Tibial nerve (tissue), 4 donors: ENCODE data around the gene PPP1R15B. TPM values are rescaled to one million over a fixed set of nuclear protein-coding genes. Genes with fewer than 3 reads are reported as not detected.

Experiments
- DNase-seq, 2 donors: peaks; one replicate each; pipeline ENCODE4 v3.0.0-alpha.2; 2019; ENCODE audit warnings: low spot score in 2 of 2
- H3K27ac ChIP-seq, 4 donors: fragments of 200-600 bp; sonication (generic) in 3 of 4; one replicate each; pipeline ENCODE4 v1.5.1; 2017 to 2019; ENCODE audit warnings: mild to moderate bottlenecking in 1 of 4
- H3K27me3 ChIP-seq, 2 donors: fragments of 200-600 bp; sonication (generic) in 1 of 2; one replicate each; pipeline versions ENCODE4 v1.5.1 to v1.6.0; 2017 to 2019
- H3K36me3 ChIP-seq, 3 donors: fragments of 200-600 bp; sonication (generic); one replicate each; pipeline ENCODE4 v1.5.1; 2018 to 2019
- H3K4me1 ChIP-seq, 4 donors: fragments of 200-600 bp; sonication (generic) in 3 of 4; one replicate each; pipeline ENCODE4 v1.5.1; 2017 to 2019
- H3K4me3 ChIP-seq, 4 donors: fragments of 200-600 bp; sonication (generic) in 3 of 4; one replicate each; pipeline ENCODE4 v1.5.1; 2017 to 2019; ENCODE audit warnings: mild to moderate bottlenecking in 1 of 4, moderate library complexity in 1 of 4
- H3K9me3 ChIP-seq, 4 donors: fragments of 200-600 bp; sonication (generic) in 3 of 4; one replicate each; pipeline ENCODE4 v1.5.1; 2017 to 2019
- EP300 ChIP-seq, 2 donors: sonication (generic); formaldehyde crosslinking; IDR thresholded peaks; one replicate each; pipeline ENCODE4 v1.6.1; 2017; ENCODE audit warnings: antibody characterized with exemption in 2 of 2, mild to moderate bottlenecking in 1 of 2
- POLR2A ChIP-seq, 2 donors: fragments of 450-650 bp; IDR thresholded peaks; one replicate each; pipeline ENCODE4 v1.6.1; 2017; ENCODE audit warnings: antibody characterized with exemption in 2 of 2, mild to moderate bottlenecking in 2 of 2, moderate library complexity in 2 of 2
- WGBS, 2 donors: methylation state at CpG; one replicate each; pipeline ENCODE4 v1.1.5; 2018; 5-methylcytosine and 5-hydroxymethylcytosine counted together
- total RNA-seq, 4 donors: library from RNA; depleted of rRNA; stranded (reverse); fragments of >200 nt; gene quantifications; one replicate each; pipeline ENCODE4 v1.1.0, GENCODE V29; 2016
- TF ChIP-seq, protein P1 (sequence below), 5 experiments: fragments of 200-600 bp in 3 of 5; fragments of 450-650 bp in 2 of 5; sonication (generic) in 3 of 5; IDR thresholded peaks; one replicate each; pipeline ENCODE4 v1.5.1; 2016 to 2019; ENCODE audit warnings: antibody characterized with exemption in 5 of 5, mild to moderate bottlenecking in 3 of 5, moderate library complexity in 2 of 5

PPP1R15B gene
- total RNA-seq, 4 donors from 2014 or later: 42.9 to 59.9 (median 49.2) TPM

- H3K36me3 ChIP-seq: peaks cover 0 to 86% (median 3%) of the 10 kb centered on the region in 3 donors
- H3K9me3 ChIP-seq: no peaks in the 10 kb centered on the region
- WGBS, 2 donors: 77 to 83% methylated on average over 7 of the region's 7 CpGs
- peak in 1 of 2 donors; percentile 48 for DNase-seq
- no peaks in the 10 kb centered on the region for H3K27me3 ChIP-seq
- TF ChIP-seq, protein P1, sequence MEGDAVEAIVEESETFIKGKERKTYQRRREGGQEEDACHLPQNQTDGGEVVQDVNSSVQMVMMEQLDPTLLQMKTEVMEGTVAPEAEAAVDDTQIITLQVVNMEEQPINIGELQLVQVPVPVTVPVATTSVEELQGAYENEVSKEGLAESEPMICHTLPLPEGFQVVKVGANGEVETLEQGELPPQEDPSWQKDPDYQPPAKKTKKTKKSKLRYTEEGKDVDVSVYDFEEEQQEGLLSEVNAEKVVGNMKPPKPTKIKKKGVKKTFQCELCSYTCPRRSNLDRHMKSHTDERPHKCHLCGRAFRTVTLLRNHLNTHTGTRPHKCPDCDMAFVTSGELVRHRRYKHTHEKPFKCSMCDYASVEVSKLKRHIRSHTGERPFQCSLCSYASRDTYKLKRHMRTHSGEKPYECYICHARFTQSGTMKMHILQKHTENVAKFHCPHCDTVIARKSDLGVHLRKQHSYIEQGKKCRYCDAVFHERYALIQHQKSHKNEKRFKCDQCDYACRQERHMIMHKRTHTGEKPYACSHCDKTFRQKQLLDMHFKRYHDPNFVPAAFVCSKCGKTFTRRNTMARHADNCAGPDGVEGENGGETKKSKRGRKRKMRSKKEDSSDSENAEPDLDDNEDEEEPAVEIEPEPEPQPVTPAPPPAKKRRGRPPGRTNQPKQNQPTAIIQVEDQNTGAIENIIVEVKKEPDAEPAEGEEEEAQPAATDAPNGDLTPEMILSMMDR (IDR thresholded peaks at IDR 0.05): no peak
- peak in 1 of 2 donors; percentile 35 for TF ChIP-seq EP300 (IDR thresholded peaks at IDR 0.05)
- H3K4me3 ChIP-seq: no peak overlapping the region
- H3K4me1 ChIP-seq: peaks cover 4 to 67% (median 11%) of the 10 kb centered on the region in 4 donors
- H3K27ac ChIP-seq: peak overlapping the region in 3 of 4 donors; percentile 7 to 62 (median 35)
These were observed 27.0 kb upstream of the PPP1R15B start for GRCh38 chr1:204438628-204439027.

DNA sequence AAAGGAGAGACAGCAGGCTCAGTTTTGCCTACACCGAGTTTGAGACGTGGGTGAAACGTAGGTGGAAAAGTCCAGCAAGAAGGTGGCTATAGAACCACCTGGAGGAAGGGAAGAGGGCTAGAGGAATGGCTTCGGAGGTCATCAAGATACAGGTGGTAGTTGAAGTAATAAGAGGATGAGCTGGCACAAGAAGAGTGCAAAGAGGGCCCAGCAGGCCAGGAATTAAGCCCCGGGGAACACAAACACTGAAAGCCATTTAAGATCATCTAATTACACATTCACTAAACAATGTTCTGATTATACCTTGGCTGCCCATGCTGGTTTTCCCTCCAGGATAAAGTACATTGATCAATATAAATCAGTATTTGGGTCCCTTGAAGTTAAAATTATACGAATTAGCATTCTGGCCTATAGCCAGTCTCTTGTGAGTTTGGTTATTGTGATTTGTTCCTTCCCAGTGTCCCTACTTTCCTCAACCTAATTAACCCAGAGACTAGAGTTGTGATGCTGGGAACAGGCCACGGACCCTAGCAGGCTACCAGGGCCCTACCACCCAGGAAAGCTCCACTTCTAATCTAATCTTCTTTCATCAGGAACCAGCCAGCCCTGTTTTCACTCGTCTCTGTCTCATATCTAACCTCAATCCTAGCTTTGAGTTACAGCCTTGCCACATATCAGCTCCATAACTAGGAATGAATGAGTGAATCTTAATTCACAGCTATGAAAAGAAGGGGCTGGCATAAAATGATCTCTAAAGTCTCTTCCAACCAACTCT is 26.4 kb upstream of the PPP1R15B start:
- peak overlapping the region in 3 of 4 donors; percentile 7 to 62 (median 35) for H3K27ac ChIP-seq
- no peaks in the 10 kb centered on the region for H3K9me3 ChIP-seq
- no peak overlapping the region for H3K4me3 ChIP-seq
- DNase-seq: no peak
- H3K27me3 ChIP-seq: no peaks in the 10 kb centered on the region
- 82% methylated on average over 8 of the region's 8 CpGs for WGBS, 2 donors
- H3K36me3 ChIP-seq: peaks cover 0 to 86% (median 3%) of the 10 kb centered on the region in 3 donors
- peaks cover 0 to 65% (median 5%) of the 10 kb centered on the region in 4 donors for H3K4me1 ChIP-seq
- TF ChIP-seq, protein P1 (IDR thresholded peaks at IDR 0.05): no peak
- no peak for TF ChIP-seq POLR2A (IDR thresholded peaks at IDR 0.05)
- no peak for TF ChIP-seq EP300 (IDR thresholded peaks at IDR 0.05)

GRCh38 chr1:204435872-204436271 is 24.3 kb upstream of the PPP1R15B start:
- TF ChIP-seq, protein P1 (IDR thresholded peaks at IDR 0.05): no peak
- no peak for TF ChIP-seq EP300 (IDR thresholded peaks at IDR 0.05)
- TF ChIP-seq POLR2A (IDR thresholded peaks at IDR 0.05): no peak
- Histone ChIP-seq H3K4me1 (peaks cover 0 to 67% (median 3%) of the 10 kb centered on the region in 4 donors), H3K36me3 (peaks cover 0 to 81% (median 3%) of the 10 kb centered on the region in 3 donors), H3K27ac (peak overlapping the region in 2 of 4 donors; percentile 78 to 83), H3K4me3 (no peak overlapping the region), H3K9me3 (no peaks in the 10 kb centered on the region), H3K27me3 (no peaks in the 10 kb centered on the region)
- DNase-seq: no peak
- 72 to 83% methylated on average over 3 of the region's 3 CpGs for WGBS, 2 donors

- Histone ChIP-seq H3K36me3 (peaks cover 0 to 77% (median 3%) of the 10 kb centered on the region in 3 donors), H3K9me3 (no peaks in the 10 kb centered on the region), H3K4me1 (peaks cover 0 to 66% (median 2%) of the 10 kb centered on the region in 4 donors), H3K27ac (peak overlapping the region; percentile 21 to 78 (median 58)), H3K27me3 (no peaks in the 10 kb centered on the region), H3K4me3 (no peak overlapping the region)
- peak in 1 of 2 donors; percentile 67 for DNase-seq
- 82 to 83% methylated on average over 4 of the region's 4 CpGs for WGBS, 2 donors
- TF ChIP-seq, protein P1 (IDR thresholded peaks at IDR 0.05): no peak
- TF ChIP-seq EP300 (IDR thresholded peaks at IDR 0.05): peak; percentile 52 to 91
These were observed 23.8 kb upstream of the PPP1R15B start for GRCh38 chr1:204435381-204435831.

GRCh38 chr1:204434116-204434755 is 22.6 kb upstream of the PPP1R15B start:
- Histone ChIP-seq H3K4me3 (no peak overlapping the region), H3K27me3 (no peaks in the 10 kb centered on the region), H3K9me3 (no peaks in the 10 kb centered on the region), H3K36me3 (peaks cover 0 to 74% (median 3%) of the 10 kb centered on the region in 3 donors), H3K27ac (peak overlapping the region; percentile 21 to 78 (median 58)), H3K4me1 (peaks cover 0 to 54% (median 0%) of the 10 kb centered on the region in 4 donors)
- 60 to 64% methylated on average over 9 of the region's 9 CpGs for WGBS, 2 donors
- no peak for DNase-seq
- TF ChIP-seq, protein P1 (IDR thresholded peaks at IDR 0.05): no peak
- peak in 1 of 2 donors; percentile 37 for TF ChIP-seq EP300 (IDR thresholded peaks at IDR 0.05)
